HuH-7 (cell line): ENCODE measurements around the gene RMDN2.
A peak's percentile ranks its signal among the peaks of the same experiment; 100 is the strongest.
"Not testable (repeated sequence)": the region's sequence is repeated elsewhere in the genome, so short reads cannot be mapped to it uniquely, and the experiment has no call there.

Experiments used
- DNase-seq: peaks from one replicate; pipeline ENCODE4 v3.0.0; 2011; ENCODE audit warnings: low spot score

Gene RMDN2

GRCh38 chr2:37993143-37993542 lies 68.1 kb downstream of the RMDN2 start:
- no peak for DNase-seq

- no peak for DNase-seq
Measured at GRCh38 chr2:37997629-37998028, 72.5 kb downstream of the RMDN2 start.

DNA sequence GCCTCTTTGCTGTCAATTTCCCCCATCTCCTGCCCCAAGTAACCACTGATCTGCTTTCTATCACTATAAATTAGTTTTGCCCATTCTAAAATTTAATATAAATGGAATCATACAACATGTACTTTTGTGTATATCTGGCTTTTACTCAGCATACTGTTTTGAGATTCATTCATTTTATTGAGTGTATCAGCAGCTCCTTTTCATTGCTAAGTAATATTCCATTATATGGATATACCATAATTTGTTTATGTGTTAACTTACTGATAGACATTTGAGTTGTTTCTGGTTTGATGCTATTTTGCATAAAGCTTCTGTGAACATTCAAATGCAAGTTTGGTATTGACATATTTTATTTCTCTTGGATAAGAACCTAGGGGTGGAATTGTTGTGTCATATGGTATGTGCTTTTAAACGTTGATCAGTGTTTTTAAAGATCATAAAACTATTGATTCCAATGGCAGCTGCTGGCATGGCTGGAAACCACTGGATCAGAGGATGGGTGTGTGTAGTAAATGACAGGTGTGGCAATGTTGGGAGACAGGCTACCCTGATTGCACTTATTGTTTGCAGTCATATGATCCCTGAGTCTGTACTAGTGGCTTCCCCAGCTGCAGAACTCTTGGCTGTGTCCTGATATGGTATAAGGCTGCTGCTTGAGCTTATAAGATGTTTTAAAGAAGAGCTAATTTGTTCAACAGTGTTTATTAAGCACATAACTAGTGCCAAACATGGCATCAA lies 75.6 kb downstream of the RMDN2 start:
- no peak for DNase-seq

DNA sequence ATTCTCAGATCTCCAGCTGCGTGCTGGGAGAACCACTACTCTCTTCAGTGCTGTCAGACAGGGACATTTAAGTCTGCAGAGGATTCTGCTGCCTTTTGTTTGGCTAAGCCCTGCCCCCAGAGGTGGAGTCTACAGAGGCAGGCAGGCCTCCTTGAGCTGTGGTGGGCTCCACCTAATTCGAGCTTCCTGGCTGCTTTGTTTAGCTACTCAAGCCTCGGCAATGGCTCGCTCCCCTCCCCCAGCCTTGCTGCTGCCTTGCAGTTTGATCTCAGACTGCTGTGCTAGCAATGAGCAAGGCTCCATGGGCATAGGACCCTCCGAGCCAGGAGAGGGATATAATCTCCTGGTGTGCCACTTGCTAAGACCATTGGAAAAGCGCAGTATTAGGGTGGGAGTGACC lies 85.1 kb downstream of the RMDN2 start:
- not testable (repeated sequence) for DNase-seq

DNA sequence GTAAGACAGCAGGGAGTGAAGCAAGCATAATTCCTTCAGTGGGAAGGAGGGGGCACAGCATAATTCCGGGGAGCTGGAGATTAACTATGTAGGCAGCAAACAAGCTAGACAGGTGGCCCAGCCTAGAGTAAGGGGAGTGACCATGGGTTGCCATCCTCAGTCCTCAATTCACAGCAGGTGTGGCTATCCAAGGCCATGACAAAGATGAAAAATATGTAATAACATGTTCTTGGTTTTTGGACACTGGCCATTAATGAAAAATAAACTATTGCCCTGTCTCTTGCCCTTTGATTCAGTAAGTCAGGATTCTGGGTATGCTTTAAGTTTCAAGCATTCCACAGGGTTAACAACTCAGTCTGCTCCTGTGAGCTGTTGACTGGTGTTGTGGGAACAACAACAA lies 85.9 kb downstream of the RMDN2 start:
- no peak for DNase-seq

DNA sequence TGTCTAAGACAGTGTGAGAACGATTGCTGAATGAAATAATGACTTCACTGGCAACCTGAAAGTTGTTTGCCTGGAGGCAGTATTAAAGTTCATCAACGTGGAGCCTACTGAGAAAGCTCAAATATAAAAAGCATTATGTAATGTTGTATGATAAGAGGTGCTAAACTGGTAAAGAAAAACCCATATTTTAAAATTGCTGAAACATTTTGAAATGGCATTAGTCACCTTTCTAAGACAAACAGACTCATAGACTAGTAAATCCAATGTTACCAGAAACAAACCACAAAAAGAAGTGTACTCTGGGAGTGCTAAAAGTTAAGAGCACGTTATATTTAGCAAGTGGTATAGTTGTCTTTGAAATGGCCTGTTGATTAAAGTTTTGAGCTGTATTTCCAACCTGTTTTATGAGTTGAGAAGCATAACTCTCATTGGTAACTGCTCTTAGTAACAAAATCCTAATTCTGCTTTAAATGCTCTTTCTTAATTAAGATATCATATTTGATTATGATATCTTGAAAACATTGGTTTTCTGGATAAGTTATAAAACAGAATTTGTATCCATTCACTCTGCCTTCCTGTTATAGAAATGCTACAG lies 88.2 kb downstream of the RMDN2 start:
- DNase-seq: no peak

- no peak for DNase-seq
Measured at GRCh38 chr2:38016219-38016618, 91.1 kb downstream of the RMDN2 start.

DNA sequence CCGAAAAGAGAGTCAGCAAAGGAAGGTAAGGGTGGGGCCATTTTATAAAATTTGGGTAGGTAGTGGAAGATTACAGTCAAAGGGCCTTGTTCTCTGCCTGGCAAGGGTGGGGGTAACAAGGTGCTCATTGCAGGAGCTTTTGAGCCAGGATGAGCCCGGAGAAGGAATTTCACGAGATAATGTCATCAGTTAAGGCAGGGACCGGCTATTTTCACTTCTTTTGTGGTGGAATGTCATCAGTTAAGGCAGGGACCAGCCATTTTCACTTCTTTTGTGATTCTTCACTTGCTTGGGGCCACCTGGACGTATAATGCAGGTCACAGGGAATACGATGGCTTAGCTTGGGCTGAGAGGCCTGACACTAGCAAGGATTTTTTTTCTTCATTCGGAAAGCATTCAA lies 92.7 kb downstream of the RMDN2 start:
- DNase-seq: no peak

- not testable (repeated sequence) for DNase-seq
Measured at GRCh38 chr2:38020359-38021069, 95.4 kb downstream of the RMDN2 start.

DNA sequence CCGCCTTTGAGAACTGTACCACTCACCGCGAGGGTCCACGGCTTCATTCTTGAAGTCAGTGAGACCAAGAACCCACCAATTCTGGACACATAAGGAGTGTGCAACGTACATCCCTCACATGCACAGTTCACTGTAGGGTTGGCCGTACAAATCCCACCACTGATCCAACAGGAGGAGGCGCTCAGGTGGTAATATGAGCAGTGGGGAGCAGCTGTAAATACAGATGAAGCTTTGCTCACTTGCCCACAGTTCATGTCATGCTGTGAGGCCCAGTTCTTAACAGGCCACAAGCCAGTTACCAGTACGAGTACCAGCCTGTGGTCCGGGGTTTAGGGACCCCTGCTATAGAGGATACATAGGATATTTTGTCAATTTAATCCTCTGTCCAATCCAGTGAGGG lies 96.5 kb downstream of the RMDN2 start:
- no peak for DNase-seq

DNA sequence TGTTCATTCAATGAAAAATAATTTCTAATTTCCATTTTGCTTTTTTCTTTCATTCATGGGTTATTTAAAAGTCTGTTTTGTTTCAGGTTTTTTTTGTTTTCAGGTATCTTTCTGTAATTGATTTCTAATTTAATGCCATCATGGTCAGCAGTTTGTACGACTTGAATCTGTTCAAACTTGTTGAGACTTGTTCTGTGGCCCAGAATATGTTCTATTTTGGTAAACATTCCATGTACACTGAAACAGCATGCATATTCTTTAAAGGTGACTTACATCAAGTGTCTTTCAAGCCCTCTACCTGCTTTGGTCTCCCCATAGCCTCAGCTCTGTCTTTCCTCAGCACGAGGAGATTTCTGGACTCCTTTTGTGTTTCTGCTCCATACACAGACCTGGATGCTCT lies 101.8 kb downstream of the RMDN2 start:
- DNase-seq: no peak

GRCh38 chr2:38028829-38029228 lies 103.7 kb downstream of the RMDN2 start:
- no peak for DNase-seq

DNA sequence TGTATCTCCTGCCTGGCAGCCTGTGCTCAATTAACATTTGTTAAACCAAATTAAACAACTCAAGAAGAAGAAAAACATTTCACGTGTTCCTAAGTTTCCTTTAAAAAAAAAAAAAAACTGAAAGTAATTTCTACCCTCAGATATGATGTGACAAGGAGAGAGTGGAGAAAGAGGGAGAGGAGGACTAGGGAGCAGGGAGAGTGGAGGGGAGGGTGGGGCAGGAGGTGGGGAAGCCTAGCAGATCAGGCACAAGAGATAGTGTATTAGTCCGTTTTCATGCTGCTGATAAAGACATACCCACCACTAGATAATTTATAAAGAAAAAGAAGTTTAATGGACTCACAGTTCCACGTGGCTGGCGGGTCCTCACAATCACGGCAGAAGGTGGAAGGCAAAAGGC lies 104.4 kb downstream of the RMDN2 start:
- no peak for DNase-seq

DNA sequence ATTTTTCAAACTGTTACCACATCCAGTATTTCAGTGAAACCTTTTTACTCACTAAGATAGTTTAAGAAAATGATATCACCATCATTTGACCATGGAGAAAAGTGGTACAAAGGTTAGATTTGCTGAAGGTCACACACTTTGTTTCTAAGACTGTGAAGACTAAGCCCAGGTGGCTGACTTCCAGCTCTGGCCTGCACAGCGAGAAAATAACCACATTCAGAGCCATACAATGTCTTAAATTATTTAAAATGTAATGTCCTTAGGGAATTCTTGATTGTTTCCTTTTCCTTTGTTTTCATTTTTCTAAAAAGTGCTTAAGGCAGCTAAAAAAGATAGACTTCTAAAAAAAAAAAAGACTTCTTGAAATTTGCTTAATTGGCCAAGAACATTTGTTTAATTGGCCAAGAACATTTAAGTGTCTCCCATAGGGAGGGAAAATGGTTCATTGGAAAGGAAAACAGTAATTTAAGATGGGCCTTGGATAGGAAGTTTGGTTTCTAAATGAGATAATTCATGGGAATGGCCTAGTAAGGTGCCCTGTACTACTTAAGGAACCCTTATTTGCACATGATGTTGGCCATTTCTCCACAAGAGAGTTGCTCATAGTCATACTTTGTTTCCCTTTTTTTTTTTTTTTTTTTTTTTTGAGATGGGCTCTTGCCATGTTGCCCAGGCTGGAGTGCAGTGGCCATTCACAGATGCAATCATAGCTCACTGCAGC lies 105.7 kb downstream of the RMDN2 start:
- DNase-seq: no peak

- DNase-seq: no peak
Measured at GRCh38 chr2:38032946-38033345, 107.9 kb downstream of the RMDN2 start.

- DNase-seq: no peak
Measured at GRCh38 chr2:38033646-38034045, 108.6 kb downstream of the RMDN2 start.

DNA sequence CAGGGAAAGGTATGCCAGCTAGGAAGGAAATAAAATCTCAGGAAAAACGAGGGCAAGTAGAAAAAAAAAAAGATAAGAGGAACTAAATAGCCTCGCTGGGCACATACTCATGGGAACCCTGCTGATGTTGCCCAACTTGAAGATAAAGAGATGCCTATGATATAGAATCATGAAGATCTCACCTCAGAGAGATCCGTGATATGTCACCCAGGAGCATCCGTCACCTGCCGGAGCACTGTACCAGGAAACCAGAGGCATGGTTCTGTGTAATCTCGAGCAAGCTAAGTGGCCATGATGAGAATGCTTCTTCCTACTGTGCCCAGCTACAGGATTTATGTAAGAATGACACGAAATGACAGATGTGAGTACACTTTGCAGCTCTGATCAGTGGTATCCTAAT lies 110.9 kb downstream of the RMDN2 start:
- no peak for DNase-seq

- no peak for DNase-seq
Measured at GRCh38 chr2:38037325-38037724, 112.2 kb downstream of the RMDN2 start.

- peak; percentile 37 for DNase-seq
Measured at GRCh38 chr2:38037757-38038621, 112.9 kb downstream of the RMDN2 start.

DNA sequence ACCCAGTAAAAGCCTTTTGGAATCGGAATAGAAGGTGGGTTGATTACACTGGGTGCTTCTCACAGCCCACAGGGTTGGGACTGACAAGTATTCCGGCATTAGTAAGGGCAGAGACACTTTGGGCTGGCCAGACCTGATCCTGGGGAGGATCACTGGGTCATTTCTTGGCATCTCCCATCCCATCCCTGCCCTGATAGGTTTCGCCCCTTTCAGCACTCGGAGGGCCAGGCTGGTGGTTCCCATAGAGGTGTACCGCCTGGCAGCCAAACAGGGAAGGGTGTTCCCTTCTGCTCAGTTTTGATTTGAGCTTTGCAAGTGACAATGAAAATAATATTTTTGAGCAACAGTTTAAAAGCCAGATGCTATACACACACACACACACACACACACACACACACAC lies 113.6 kb downstream of the RMDN2 start:
- no peak for DNase-seq

DNA sequence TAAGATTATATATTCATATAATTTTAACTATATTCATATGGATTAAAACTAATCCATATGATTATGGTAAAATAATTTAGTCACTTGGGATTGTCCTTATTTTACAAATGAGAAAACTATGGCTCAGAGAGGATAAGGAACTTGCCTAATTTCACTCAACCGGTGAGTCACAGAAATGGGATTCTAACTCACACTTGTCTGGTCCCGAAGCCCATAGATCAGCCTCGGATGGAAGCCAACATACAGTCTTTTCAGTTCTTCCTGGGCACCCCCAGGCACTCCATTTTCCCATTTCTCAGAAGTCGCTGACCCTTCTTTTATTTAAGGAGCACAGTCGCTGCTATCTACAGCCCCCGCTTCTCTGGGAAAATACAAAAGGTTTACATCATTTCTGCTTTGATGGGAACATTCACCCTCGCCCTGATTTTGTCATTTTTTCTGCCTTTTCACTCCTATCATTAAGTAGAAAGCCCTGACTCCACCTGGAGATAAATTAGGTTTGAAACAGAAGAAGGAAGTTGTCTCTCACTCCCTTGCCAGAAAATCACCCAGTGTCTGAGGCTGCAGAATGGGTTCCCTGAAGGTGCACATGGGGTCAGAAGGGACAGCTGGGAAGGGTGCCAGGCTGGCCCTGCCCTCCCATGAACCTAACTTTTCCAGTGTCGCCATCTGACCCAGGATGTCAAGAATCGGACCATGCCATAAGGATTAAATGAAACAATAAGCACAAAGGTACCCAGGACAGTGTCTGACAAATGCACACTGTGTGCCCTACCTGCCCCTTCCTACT lies 114.2 kb downstream of the RMDN2 start:
- DNase-seq: no peak
